GM19025 (cell line): ENCODE measurements around the gene MKRN1.
"Not testable (repeated sequence)": the region's sequence is repeated elsewhere in the genome, so short reads cannot be mapped to it uniquely, and the experiment has no call there.

Source experiments
- ATAC-seq: cut with Tn5 transposase; IDR thresholded peaks from one replicate; pipeline ENCODE4 v1.9.1; 2021; ENCODE audit warnings: mild to moderate bottlenecking, low read depth, moderate library complexity; ENCODE audit not compliant: unreplicated experiment

The MKRN1 gene

GRCh38 chr7:140479062-140479738 lies at the start of gene MKRN1:
MKRN1 (minus strand) TSS chr7:140479505; CDS start chr7:140479344, 161 bp downstream.
- peak; percentile 92 for ATAC-seq

- ATAC-seq = no peak
Observed at GRCh38 chr7:140526787-140527664, 47.7 kb upstream of the MKRN1 start.

- no peak for ATAC-seq
Observed at GRCh38 chr7:140526214-140526613, 46.9 kb upstream of the MKRN1 start.

GRCh38 chr7:140525743-140526142 lies 46.4 kb upstream of the MKRN1 start:
- ATAC-seq = no peak

GRCh38 chr7:140521421-140521820 lies 42.1 kb upstream of the MKRN1 start:
- ATAC-seq = no peak

GRCh38 chr7:140519007-140519399 lies 39.7 kb upstream of the MKRN1 start:
- no peak for ATAC-seq

GRCh38 chr7:140518370-140519006 lies 39.2 kb upstream of the MKRN1 start:
- no peak for ATAC-seq

GRCh38 chr7:140517546-140518369 lies 38.5 kb upstream of the MKRN1 start:
- ATAC-seq = no peak

- no peak for ATAC-seq
Observed at GRCh38 chr7:140512317-140513000, 33.2 kb upstream of the MKRN1 start.

GRCh38 chr7:140509789-140510188 lies 30.5 kb upstream of the MKRN1 start:
- no peak for ATAC-seq

GRCh38 chr7:140507556-140507955 lies 28.3 kb upstream of the MKRN1 start:
- ATAC-seq = not testable (repeated sequence)

GRCh38 chr7:140506788-140507464 lies 27.6 kb upstream of the MKRN1 start:
- no peak for ATAC-seq

- no peak for ATAC-seq
Observed at GRCh38 chr7:140501966-140502365, 22.7 kb upstream of the MKRN1 start.

- not testable (repeated sequence) for ATAC-seq
Observed at GRCh38 chr7:140497807-140498206, 18.5 kb upstream of the MKRN1 start.

- no peak for ATAC-seq
Observed at GRCh38 chr7:140497241-140497769, 18.0 kb upstream of the MKRN1 start.

GRCh38 chr7:140495514-140496097 lies 16.3 kb upstream of the MKRN1 start:
- no peak for ATAC-seq

- no peak for ATAC-seq
Observed at GRCh38 chr7:140494867-140495266, 15.6 kb upstream of the MKRN1 start.

GRCh38 chr7:140489026-140489359 lies 9.7 kb upstream of the MKRN1 start:
- ATAC-seq = no peak
